Natural killer cell (primary cell): ENCODE results near the gene HYAL2. TPM values are rescaled to one million over a fixed set of nuclear protein-coding genes. Genes with fewer than 3 reads are reported as not detected.

Source experiments
- ATAC-seq, 3 donors: fragments of 150-1000 bp in 2 of 3; fragments of 200-7000 bp in 1 of 3; cut with Tn5 transposase; 1 replicate in 1 of 3; 2 replicates in 2 of 3; pipeline ENCODE4 v1.10.0; 2021; ENCODE audit warnings: mild to moderate bottlenecking in 2 of 3, moderate library complexity in 2 of 3
- DNase-seq, 2 donors: peaks; one replicate each; pipeline versions ENCODE4 v3.0.0 to v3.0.0-alpha.2; 2013 to 2021; ENCODE audit warnings: mixed read lengths in 1 of 2
- H3K27ac ChIP-seq: one replicate; pipeline ENCODE4 v1.5.1; 2013; ENCODE audit warnings: mild to moderate bottlenecking, low read length
- H3K27me3 ChIP-seq: one replicate; pipeline ENCODE4 v1.6.1; 2013; ENCODE audit warnings: low read length; ENCODE audit not compliant: control insufficient read depth, insufficient read depth
- H3K36me3 ChIP-seq: one replicate; pipeline ENCODE4 v1.6.1; 2013; ENCODE audit warnings: low read length; ENCODE audit not compliant: control insufficient read depth, insufficient read depth
- H3K4me1 ChIP-seq: one replicate; pipeline ENCODE4 v1.6.1; 2013; ENCODE audit warnings: low read length; ENCODE audit not compliant: control insufficient read depth, insufficient read depth
- H3K4me3 ChIP-seq: one replicate; pipeline ENCODE4 v1.5.1; 2013; ENCODE audit warnings: low read length
- H3K9me3 ChIP-seq: one replicate; pipeline ENCODE4 v1.6.1; 2013; ENCODE audit warnings: low read length; ENCODE audit not compliant: control insufficient read depth, insufficient read depth
- H3K27ac Mint-ChIP-seq, 2 donors: one replicate each; pipeline ENCODE4 v1.8.0; 2022; ENCODE audit warnings: mild to moderate bottlenecking in 2 of 2, mixed read lengths in 2 of 2, moderate library complexity in 1 of 2
- H3K27me3 Mint-ChIP-seq, 2 donors: one replicate each; pipeline ENCODE4 v1.8.0; 2022; ENCODE audit warnings: low read depth in 2 of 2, mixed read lengths in 2 of 2
- H3K36me3 Mint-ChIP-seq: one replicate; pipeline ENCODE4 v1.8.0; 2022; ENCODE audit warnings: mixed read lengths
- H3K4me1 Mint-ChIP-seq, 2 donors: one replicate each; pipeline ENCODE4 v1.8.0; 2022; ENCODE audit warnings: mixed read lengths in 2 of 2
- H3K4me3 Mint-ChIP-seq: one replicate; pipeline ENCODE4 v1.8.0; 2022; ENCODE audit warnings: mild to moderate bottlenecking, moderate library complexity, mixed read lengths
- H3K9me3 Mint-ChIP-seq, 2 donors: one replicate each; pipeline ENCODE4 v1.8.0; 2022; ENCODE audit warnings: mixed read lengths in 2 of 2
- CTCF ChIP-seq: fragments of 200-600 bp; IDR thresholded peaks from one replicate; pipeline ENCODE4 v1.8.0; 2022; ENCODE audit warnings: antibody characterized with exemption
- WGBS: methylation state at CpG from one replicate; pipeline ENCODE4 v1.1.7; 2013; ENCODE audit warnings: missing lambda C conversion rate; ENCODE audit not compliant: insufficient coverage; 5-methylcytosine and 5-hydroxymethylcytosine counted together
- intact Hi-C: fragments of 100-400 bp; cut with micrococcal nuclease; formaldehyde crosslinking; loops from one replicate; pipeline ENCODE4 v1.14.2; 2022
- total RNA-seq, 4 donors: library from RNA; stranded (reverse); fragments of 120-200 nt in 1 of 4; gene quantifications; one replicate each; pipeline versions ENCODE4 v1.2.3 to v1.2.4, GENCODE V29; 2013 to 2022

The HYAL2 gene
- total RNA-seq, 3 donors from 2014 or later (not counting 1 experiment from before 2014, with no cell fraction given), result 1.2 to 3.7 (median 3.1) TPM

- Histone ChIP-seq H3K36me3 (no peaks in the 10 kb centered on the region), H3K4me1 (peaks cover 11% of the 10 kb centered on the region), H3K27me3 (no peaks in the 10 kb centered on the region), H3K9me3 (no peaks in the 10 kb centered on the region), H3K4me3 (no peak overlapping the region), H3K27ac (no peak overlapping the region)
- Mint-ChIP-seq H3K27me3 (no peaks in the 10 kb centered on the region), H3K27ac (no peak overlapping the region), H3K4me1 (peaks cover 10 to 15% of the 10 kb centered on the region in 2 donors), H3K36me3 (no peaks in the 10 kb centered on the region), H3K4me3 (no peak overlapping the region), H3K9me3 (no peaks in the 10 kb centered on the region)
- ATAC-seq, result no peak
- no peak for DNase-seq
- intact Hi-C loops, result no loop called here
- no peak for TF ChIP-seq CTCF
Observed at GRCh38 chr3:50304601-50305000, 17.9 kb downstream of the HYAL2 start.

- intact Hi-C loops, result no loop called here
- Mint-ChIP-seq H3K27me3 (no peaks in the 10 kb centered on the region), H3K4me1 (peaks cover 18 to 29% of the 10 kb centered on the region in 2 donors), H3K9me3 (no peaks in the 10 kb centered on the region), H3K27ac (no peak within 1 kb of the TSS), H3K4me3 (no peak within 1 kb of the TSS), H3K36me3 (no peaks in the 10 kb centered on the region)
- Histone ChIP-seq H3K4me3 (no peak within 1 kb of the TSS), H3K36me3 (no peaks in the 10 kb centered on the region), H3K27me3 (no peaks in the 10 kb centered on the region), H3K27ac (no peak within 1 kb of the TSS), H3K4me1 (peaks cover 22% of the 10 kb centered on the region), H3K9me3 (no peaks in the 10 kb centered on the region)
- no peak for DNase-seq
- WGBS, result 88% methylated on average over 14 of the region's 14 CpGs
- ATAC-seq, result no peak
- TF ChIP-seq CTCF, result no peak
Observed at GRCh38 chr3:50303013-50303815, 19.3 kb downstream of the HYAL2 start, which contains the start of gene HYAL1. TSS of gene HYAL1 (minus strand) at chr3:50303574. CDS start at chr3:50302956, 618 bp downstream.

GRCh38 chr3:50302095-50303012 is 20.2 kb downstream of the HYAL2 start:
- no peak for DNase-seq
- Histone ChIP-seq H3K27me3 (no peaks in the 10 kb centered on the region), H3K4me1 (peaks cover 27% of the 10 kb centered on the region), H3K4me3 (no peak overlapping the region), H3K9me3 (no peaks in the 10 kb centered on the region), H3K36me3 (no peaks in the 10 kb centered on the region), H3K27ac (no peak overlapping the region)
- intact Hi-C loops, result no loop called here
- no peak for ATAC-seq
- no peaks in the 10 kb centered on the region for H3K36me3 Mint-ChIP-seq
- H3K4me1 Mint-ChIP-seq, result peaks cover 18 to 33% of the 10 kb centered on the region in 2 donors
- no peak for TF ChIP-seq CTCF
- no peak overlapping the region for H3K4me3 Mint-ChIP-seq
- WGBS, result 95% methylated on average over 32 of the region's 32 CpGs
- H3K9me3 Mint-ChIP-seq, result no peaks in the 10 kb centered on the region
- no peaks in the 10 kb centered on the region for H3K27me3 Mint-ChIP-seq
- H3K27ac Mint-ChIP-seq, result no peak overlapping the region
